Cerebellar cortex (tissue), 1 donor: ENCODE measurements around the gene FAM222A.
A peak's percentile ranks its signal among the peaks of the same experiment; 100 is the strongest.

Experiments used
- DNase-seq: peaks from one replicate; pipeline ENCODE4 v3.0.0-alpha.2; 2015; ENCODE audit warnings: low spot score

FAM222A gene

GRCh38 chr12:109710747-109711595 is 2.7 kb upstream of the FAM222A start:
- DNase-seq, result no peak

DNA sequence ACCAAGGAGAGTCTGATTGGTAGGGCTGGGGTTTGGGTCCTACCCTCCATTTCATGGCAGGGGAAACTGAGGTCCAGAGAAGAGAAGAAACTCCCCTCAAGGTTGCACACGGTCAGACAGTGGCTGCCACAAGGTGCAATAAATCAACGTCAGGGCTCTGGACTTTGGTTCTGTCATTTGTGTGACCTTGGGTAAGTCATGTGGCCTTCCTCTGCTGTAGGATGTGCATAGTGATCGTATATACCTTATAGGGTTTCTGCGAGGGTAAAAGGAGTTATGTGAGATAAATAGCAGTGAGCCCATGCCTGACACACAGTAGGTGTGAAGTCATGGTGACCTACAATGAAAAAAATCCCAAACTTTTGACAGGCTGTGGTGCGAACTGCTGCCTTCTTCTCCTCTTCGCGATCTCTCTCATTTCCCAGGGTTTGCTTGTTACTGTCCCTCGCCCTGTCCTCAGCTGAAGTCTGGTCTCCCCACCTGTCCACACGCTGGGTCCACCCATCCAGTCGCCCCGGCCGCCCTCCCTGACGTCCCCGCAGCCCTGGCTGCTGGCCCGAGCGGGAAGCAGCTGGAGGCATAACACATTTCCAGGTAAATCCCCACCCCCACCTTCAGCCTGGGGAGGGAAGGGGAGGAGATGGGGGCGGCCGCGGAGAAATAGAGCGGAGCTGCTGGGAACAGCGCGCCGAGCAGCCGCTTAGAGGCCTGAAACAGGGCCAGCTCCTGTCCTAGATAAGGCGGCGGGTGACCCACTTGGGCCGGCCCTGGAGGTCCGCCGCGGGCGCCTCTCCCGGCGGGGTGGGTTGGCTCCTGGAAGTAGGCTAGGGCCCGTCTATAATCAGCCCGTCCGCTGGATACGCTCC is 1.8 kb upstream of the FAM222A start:
- no peak for DNase-seq

- peak; percentile 47 for DNase-seq
Observed at GRCh38 chr12:109714141-109714912, 702 bp downstream of the FAM222A start.

- no peak for DNase-seq
Observed at GRCh38 chr12:109714913-109715244, 1.3 kb downstream of the FAM222A start.

GRCh38 chr12:109715310-109716091 is 1.9 kb downstream of the FAM222A start:
- no peak for DNase-seq

GRCh38 chr12:109716092-109716479 is 2.5 kb downstream of the FAM222A start:
- no peak for DNase-seq

DNA sequence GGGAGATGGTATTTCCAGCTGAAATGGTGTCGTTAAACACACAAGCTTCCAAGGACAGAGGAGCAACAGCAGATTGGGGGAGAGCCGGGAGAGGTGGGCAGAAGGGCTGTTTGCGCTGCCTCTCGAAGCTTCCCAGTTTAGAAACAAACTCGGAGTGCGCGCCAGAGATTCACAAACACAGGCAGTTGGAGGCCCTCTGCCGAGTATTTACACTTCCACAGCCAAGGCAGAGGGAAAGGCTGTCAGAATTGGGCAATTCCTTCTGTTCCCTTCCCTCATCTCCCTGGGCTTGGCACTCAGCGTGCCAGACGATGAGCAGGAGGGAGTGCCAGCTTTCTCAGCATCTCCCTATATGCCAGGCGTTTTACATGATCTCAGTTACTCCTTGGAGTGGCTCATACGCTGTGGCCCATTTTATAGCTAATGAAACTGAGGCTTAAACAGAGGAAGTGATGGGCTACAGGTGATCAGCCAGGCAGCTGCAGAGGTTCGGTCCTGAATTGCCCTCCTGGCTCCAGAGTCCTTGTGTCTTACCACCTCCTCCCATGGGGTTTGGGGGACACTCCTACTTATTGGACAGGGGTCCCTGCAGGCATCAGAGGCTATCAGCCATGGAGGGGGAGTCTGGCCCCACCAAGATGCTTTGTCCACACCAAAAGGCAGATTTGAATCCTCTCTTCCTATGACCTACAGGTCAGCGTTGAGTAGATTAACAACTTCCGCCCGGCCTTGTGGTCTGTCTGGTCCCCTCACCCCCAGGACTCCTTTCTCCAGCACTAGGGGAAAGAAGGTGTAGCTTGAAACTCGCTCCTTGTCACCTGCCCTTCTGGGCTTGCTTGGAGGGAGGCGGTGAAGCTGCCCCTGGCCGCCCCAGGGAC is 3.1 kb downstream of the FAM222A start:
- DNase-seq, result peak; percentile 96

- no peak for DNase-seq
Observed at GRCh38 chr12:109717390-109718357, 4.0 kb downstream of the FAM222A start.

GRCh38 chr12:109718390-109718789 is 4.8 kb downstream of the FAM222A start:
- DNase-seq, result no peak

GRCh38 chr12:109719123-109720022 is 5.7 kb downstream of the FAM222A start:
- DNase-seq, result no peak

DNA sequence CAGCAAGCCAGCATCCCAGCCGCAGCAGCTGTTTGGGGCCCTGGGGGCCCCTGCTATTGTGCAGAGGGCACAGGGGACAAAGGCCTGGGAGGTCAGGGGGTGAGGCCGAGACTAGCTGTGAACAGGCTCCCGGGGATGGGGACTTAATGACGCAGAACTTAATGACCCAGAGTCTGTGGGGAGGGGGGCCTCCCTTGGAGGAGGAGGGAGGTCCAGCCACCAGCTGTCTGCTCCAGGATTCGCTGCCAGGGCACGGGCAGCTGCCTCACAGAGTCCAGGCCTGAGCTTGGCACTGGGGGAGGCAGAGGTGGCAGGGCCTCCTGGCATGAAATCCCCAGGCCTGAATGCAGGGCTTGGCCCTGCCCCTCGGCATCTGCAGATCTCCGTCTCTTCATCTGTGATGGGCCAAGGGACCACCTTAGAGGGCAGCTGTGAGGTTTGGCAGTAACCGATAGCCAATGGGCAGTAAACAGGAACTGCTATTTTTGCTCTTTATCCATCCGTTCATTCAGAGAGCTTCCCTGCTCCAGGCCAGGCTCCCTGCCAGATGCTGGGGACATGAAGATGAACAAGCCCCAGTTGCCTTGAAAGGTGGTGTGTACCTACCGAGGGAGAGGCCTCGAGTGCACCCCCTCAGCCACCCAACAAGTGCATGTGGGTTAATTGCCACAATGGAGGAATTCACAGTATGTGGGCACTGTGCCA is 6.7 kb downstream of the FAM222A start:
- no peak for DNase-seq

- no peak for DNase-seq
Observed at GRCh38 chr12:109720857-109721189, 7.2 kb downstream of the FAM222A start.

- DNase-seq, result no peak
Observed at GRCh38 chr12:109721276-109721675, 7.7 kb downstream of the FAM222A start.

DNA sequence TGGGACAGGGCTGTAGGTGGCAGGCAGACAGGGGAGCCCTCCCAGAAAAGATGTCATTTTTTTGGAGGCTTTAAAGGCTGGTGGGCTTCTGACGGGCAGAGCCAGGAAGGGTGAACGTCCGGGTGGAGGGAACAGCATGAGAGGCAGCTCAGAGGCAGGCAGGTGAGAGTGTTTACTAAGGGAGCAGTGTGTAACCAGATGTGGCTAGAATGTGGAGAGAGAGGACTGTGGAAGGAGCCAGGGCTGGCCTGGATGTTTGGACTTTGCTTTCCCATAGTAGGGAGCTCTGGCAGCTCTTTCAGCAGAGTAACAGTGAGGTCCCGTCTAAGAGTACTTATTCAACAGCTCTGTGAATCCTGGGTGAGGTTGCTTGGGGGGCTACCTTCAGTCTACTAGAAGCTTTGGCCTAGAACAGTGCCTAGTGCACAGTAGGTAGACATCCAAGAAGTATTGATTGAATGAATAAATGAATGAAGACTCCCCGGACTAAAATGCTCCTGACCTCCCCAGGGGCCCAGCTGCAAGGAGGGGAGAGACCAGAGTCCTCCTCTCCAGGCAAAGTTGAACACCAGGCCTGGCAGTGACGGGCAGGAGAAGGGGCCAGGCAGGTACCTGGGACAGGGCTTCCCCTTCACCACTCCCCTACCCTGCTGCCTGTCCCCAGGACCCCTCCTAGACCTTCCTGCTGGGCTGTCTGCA is 8.5 kb downstream of the FAM222A start:
- DNase-seq, result no peak

DNA sequence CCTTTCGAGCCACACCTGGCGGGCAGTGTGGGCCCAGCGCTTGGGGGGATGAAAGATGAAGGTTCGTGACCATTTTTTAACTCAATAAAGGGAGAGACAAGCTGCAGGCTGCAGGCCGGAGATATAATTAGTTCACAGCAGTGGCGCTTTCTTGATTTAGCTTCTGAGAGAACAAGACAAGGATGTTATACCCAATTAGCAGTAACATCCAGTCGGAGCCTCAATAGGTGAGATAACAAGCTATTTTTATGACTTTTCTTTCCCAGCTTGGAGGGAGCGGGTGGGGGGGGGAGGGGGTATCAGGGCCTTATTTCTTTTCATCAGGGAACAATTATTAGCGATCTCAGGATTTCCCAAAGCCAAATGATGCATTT is 9.1 kb downstream of the FAM222A start:
- DNase-seq, result no peak

DNA sequence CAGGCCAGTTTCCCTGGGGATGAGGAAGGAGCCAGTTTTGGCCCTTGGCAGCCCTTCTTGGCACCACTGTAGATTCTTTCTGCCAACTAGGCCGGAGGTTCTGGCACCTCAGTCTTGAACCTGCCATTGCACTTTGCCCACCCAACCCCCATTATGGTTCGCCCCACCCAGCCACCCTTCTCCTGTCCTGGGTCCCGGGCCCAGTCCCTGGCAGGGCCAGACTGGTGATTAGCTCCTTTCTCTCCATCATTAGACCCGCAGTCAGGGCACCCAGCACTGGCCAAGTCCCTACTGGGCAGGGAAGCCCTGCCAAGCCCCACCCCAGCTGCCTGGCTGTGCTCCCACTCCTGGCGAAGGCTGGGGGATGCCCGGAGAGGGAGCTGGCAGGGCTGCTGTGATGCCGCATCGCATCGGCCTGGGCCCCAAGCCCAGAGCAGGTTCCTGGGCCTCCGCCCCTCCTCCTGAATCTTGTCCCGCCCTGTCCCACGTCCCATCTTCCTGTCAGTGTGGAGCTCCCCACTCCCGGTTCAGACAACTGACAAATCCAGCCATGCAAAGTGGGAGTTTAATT is 9.8 kb downstream of the FAM222A start:
- DNase-seq, result peak; percentile 57

GRCh38 chr12:109724321-109724892 is 10.8 kb downstream of the FAM222A start:
- DNase-seq, result no peak
